ENCODE measurements around the gene TMEM38A. TPM values are rescaled to one million over a fixed set of nuclear protein-coding genes. Genes with fewer than 3 reads are reported as not detected.

Gene TMEM38A
- total RNA-seq, 1 donor from 2014 or later, result 0.75 TPM

DNA sequence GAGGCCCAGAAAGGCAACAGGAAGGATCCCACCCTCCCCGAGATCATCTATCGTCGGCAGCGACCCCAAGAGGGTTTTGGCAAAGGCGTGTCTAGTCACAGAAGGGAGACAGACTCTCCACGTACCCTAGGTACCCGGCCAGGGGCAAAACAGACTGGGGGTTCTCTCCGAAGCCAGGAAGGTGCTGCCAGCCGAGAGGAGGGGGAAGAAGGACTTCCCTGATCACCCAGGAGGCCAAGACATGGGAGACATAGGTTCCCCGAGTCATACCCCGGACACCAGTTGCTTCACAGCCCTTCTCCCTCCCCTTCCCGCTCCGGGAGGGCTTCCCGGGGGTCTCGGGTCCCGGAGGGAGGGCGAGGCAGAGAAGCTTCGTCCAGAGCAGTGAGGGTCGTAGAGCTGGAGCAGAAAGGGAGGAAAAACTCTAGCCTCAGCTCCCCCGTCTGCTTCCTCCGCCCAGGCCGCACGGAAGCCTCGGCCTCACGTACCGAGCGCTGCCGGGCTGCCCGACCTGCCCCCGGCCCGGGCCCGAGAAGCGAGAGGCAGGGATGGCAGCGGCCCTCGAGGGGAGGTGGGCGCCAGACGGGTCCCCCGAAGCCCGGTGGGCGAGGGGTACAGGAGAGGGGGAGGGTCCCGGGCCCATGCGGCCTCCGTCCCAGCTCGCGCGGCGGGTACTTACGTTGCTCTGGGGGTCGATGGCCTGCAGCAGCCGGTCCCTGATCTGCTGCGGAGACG is 33.6 kb upstream of the TMEM38A start:
- TF ChIP-seq, protein P1, sequence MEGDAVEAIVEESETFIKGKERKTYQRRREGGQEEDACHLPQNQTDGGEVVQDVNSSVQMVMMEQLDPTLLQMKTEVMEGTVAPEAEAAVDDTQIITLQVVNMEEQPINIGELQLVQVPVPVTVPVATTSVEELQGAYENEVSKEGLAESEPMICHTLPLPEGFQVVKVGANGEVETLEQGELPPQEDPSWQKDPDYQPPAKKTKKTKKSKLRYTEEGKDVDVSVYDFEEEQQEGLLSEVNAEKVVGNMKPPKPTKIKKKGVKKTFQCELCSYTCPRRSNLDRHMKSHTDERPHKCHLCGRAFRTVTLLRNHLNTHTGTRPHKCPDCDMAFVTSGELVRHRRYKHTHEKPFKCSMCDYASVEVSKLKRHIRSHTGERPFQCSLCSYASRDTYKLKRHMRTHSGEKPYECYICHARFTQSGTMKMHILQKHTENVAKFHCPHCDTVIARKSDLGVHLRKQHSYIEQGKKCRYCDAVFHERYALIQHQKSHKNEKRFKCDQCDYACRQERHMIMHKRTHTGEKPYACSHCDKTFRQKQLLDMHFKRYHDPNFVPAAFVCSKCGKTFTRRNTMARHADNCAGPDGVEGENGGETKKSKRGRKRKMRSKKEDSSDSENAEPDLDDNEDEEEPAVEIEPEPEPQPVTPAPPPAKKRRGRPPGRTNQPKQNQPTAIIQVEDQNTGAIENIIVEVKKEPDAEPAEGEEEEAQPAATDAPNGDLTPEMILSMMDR (IDR thresholded peaks at IDR 0.05), result no peak
- intact Hi-C loops (cut with DNase I), result no loop called here
- no peaks in the 10 kb centered on the region for H3K9me3 ChIP-seq
- DNase-seq (ENCODE audit: low spot score in 2 of 2), result no peak
- peak overlapping the region; percentile 78 to 87 for H3K27ac ChIP-seq
- H3K36me3 ChIP-seq, result peaks cover 0 to 5% of the 10 kb centered on the region in 2 donors
- no peaks in the 10 kb centered on the region for H3K27me3 ChIP-seq
- H3K4me1 ChIP-seq, result peaks cover 7 to 17% of the 10 kb centered on the region in 2 donors
- peak overlapping the region; percentile 95 to 97 for H3K4me3 ChIP-seq

DNA sequence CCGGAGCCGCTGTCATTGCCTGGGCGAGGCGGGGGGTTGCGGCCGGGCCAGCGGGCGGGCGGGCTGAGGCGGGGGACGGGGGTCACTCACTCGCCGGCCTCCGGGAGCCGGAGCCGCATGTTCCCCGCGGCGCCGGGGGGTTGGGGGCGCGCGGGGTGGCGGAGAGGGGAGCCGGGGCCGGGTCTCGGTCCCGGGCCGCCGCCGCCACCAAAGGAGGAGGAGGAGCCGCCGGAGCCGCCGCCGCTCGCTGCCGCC is 33.1 kb upstream of the TMEM38A start:
- Histone ChIP-seq H3K27ac (peak overlapping the region; percentile 78 to 87), H3K27me3 (no peaks in the 10 kb centered on the region), H3K4me3 (peak overlapping the region; percentile 95 to 97), H3K36me3 (peaks cover 0 to 8% of the 10 kb centered on the region in 2 donors), H3K4me1 (peaks cover 7 to 17% of the 10 kb centered on the region in 2 donors), H3K9me3 (no peaks in the 10 kb centered on the region)
- no peak for DNase-seq (ENCODE audit: low spot score in 2 of 2)
- intact Hi-C loops (cut with DNase I), result loop anchor here (1.0 kb wide), 3 partner anchors 32 to 86 kb away; partner anchors contain the start of genes CHERP, SLC35E1 and SMIM7
- TF ChIP-seq, protein P1 (IDR thresholded peaks at IDR 0.05), result no peak

DNA sequence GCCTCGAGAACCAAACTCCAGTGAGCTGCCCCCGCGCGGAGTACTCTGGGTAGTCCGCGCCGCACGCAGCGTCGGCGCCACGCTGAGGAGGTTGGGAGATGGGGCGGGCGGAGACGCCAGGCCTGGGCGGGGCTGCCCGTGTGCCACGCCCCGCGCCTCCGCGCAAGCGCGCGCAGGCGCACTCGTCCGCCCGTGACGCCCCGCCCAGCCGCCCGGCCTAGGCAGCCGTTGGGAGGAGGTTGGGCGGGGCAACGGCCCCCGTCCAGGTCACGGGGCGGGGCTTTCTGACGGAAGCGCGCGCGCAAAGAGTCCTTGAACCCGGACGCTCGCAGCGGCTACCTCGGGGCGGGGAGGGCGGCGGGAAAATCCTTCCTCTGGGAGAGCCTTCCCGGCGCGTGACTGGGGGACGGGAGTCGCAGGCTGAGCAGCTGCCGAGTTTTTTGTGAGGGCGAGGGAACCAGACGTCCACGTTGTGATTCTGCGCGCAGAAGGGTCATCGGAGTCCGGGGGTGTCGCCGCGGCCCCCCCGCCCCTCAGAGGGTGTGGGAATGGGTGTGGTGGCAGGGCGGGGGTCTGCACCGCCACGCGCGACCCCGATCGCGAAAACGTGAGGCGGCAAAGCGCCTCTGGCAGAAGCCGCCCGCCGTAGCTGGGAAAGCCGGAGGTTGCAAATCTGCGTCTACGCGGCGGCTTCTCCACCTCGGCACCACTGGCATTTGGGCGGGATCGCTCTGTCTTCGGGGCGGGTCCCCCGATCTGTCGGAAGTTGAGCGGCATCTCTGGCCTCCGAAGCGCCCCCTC is 32.6 kb upstream of the TMEM38A start, which contains the start of gene MED26:
MED26 (minus strand) TSS at position 22 of the 801 bp plus-strand sequence. CDS start 261 bp downstream, outside the sequence.
- Histone ChIP-seq H3K9me3 (no peaks in the 10 kb centered on the region), H3K4me1 (peaks cover 7 to 17% of the 10 kb centered on the region in 2 donors), H3K36me3 (peaks cover under 1 to 12% of the 10 kb centered on the region in 2 donors), H3K4me3 (peak within 1 kb of the TSS; percentile 95 to 97), H3K27ac (peak within 1 kb of the TSS; percentile 81 to 93), H3K27me3 (no peaks in the 10 kb centered on the region)
- DNase-seq (ENCODE audit: low spot score in 2 of 2), result peak; percentile 66 to 94
- TF ChIP-seq, protein P1 (IDR thresholded peaks at IDR 0.05), result no peak
- intact Hi-C loops (cut with DNase I), result loop anchor here (1.0 kb wide), 3 partner anchors 32 to 86 kb away; partner anchors contain the start of genes CHERP, SLC35E1 and SMIM7

DNA sequence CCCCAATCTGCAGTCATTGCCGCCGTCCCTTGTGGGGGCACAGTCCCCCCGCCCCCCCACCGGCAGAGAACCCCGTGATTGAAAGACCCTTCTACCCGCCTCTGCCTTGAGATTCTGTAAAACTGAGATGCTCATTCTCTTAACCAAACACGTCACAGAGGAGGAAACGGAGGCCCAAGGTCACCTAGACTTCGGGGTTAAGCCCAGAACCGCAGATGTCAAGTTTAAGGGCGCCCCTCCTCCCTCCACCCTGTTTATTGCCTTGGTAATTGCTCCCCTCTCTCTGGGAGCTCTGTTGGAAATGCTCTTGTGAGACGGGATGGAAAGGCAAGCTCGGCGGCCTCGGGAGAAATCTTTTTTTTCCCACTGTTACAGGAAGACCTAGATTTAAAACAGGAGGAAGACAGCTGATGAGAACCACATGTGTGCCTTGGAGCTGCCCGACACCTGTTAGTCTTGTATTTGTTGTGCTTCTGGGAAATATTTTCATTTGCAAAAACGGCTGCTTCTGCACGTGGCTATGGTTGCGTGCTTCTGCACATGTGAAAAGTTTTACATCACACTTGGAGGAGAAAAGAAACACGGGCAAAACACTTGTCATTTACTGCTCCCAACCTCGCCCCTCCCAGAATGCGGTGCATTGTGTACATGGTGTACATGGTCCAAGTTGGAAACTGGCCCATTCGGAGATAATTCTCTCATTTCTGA is 31.8 kb upstream of the TMEM38A start:
- intact Hi-C loops (cut with DNase I), result loop anchor here (1.0 kb wide), 3 partner anchors 31 to 87 kb away; partner anchors contain the start of genes CHERP, SLC35E1 and SMIM7
- Histone ChIP-seq H3K4me1 (peaks cover 7 to 17% of the 10 kb centered on the region in 2 donors), H3K9me3 (no peaks in the 10 kb centered on the region), H3K4me3 (peak overlapping the region; percentile 95 to 97), H3K27ac (peak overlapping the region; percentile 81 to 93), H3K27me3 (no peaks in the 10 kb centered on the region), H3K36me3 (peaks cover 8 to 13% of the 10 kb centered on the region in 2 donors)
- TF ChIP-seq, protein P1 (IDR thresholded peaks at IDR 0.05), result no peak
- no peak for DNase-seq (ENCODE audit: low spot score in 2 of 2)

DNA sequence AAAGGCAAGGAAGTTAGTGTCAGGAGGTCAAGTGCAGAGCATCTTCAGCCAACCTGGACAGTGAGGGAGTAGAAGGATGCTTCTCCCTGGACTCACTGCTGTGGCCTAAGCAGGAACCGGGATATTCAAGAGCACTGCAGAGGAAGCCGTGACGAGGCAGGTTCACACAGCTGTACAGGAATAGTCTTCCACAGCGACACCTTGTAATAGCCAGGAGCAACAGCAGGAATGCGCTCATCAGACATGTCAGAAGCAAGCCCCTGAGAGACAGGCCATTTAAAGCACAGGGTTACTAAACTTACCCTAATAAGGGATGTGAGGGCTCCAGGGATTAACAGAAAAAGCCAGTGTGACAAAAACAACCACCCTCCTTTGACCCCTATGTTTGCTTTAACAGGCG is 29.5 kb upstream of the TMEM38A start:
- no peak for DNase-seq (ENCODE audit: low spot score in 2 of 2)
- intact Hi-C loops (cut with DNase I), result no loop called here
- H3K36me3 ChIP-seq, result peaks cover 15 to 20% of the 10 kb centered on the region in 2 donors
- TF ChIP-seq, protein P1 (IDR thresholded peaks at IDR 0.05), result no peak
- no peaks in the 10 kb centered on the region for H3K27me3 ChIP-seq
- peaks cover 7 to 11% of the 10 kb centered on the region in 2 donors for H3K4me1 ChIP-seq
- H3K27ac ChIP-seq, result no peak overlapping the region
- H3K4me3 ChIP-seq, result no peak overlapping the region
- H3K9me3 ChIP-seq, result no peaks in the 10 kb centered on the region
